ENCODE data around the gene FARSB. TPM values are rescaled to one million over a fixed set of nuclear protein-coding genes. Genes with fewer than 3 reads are reported as not detected.
"Not testable (repeated sequence)": the region's sequence is repeated elsewhere in the genome, so short reads cannot be mapped to it uniquely, and the experiment has no call there.

FARSB gene
- polyA plus RNA-seq (ENCODE audit: insufficient read length): 30.3 TPM
- long read RNA-seq, donor 1, transcript FARSB-201 (17 exons, 3,369 nt): major isoform, 8 of 8 reads
- long read RNA-seq, donor 1, partial matches to known transcripts: 0 of 8 reads
- long read RNA-seq, donor 1, other reads (novel, unspliced or antisense): 0 of 8 reads
- long read RNA-seq, donor 2, transcript FARSB-201 (17 exons, 3,369 nt): major isoform, 11 of 11 reads
- long read RNA-seq, donor 2, partial matches to known transcripts: 0 of 11 reads
- long read RNA-seq, donor 2, other reads (novel, unspliced or antisense): 0 of 11 reads
- long read RNA-seq, donor 3, transcript FARSB-201 (17 exons, 3,369 nt): major isoform, 10 of 10 reads
- long read RNA-seq, donor 3, partial matches to known transcripts: 0 of 10 reads
- long read RNA-seq, donor 3, other reads (novel, unspliced or antisense): 0 of 10 reads
- long read RNA-seq, donor 4: 0 reads
- long read RNA-seq, donor 5, transcript FARSB-201 (17 exons, 3,369 nt): major isoform, 22 of 30 reads
- long read RNA-seq, donor 5, partial matches to known transcripts: 8 of 30 reads
- long read RNA-seq, donor 5, other reads (novel, unspliced or antisense): 0 of 30 reads
- long read RNA-seq, donor 6, partial matches to known transcripts: 5 of 7 reads
- long read RNA-seq, donor 6, other reads (novel, unspliced or antisense): 0 of 7 reads
- long read RNA-seq, donor 7, transcript FARSB-201 (17 exons, 3,369 nt): major isoform, 6 of 15 reads
- long read RNA-seq, donor 7, partial matches to known transcripts: 9 of 15 reads
- long read RNA-seq, donor 7, other reads (novel, unspliced or antisense): 0 of 15 reads
- long read RNA-seq, donor 8, partial matches to known transcripts: 0 of 3 reads
- long read RNA-seq, donor 8, other reads (novel, unspliced or antisense): 0 of 3 reads

DNA sequence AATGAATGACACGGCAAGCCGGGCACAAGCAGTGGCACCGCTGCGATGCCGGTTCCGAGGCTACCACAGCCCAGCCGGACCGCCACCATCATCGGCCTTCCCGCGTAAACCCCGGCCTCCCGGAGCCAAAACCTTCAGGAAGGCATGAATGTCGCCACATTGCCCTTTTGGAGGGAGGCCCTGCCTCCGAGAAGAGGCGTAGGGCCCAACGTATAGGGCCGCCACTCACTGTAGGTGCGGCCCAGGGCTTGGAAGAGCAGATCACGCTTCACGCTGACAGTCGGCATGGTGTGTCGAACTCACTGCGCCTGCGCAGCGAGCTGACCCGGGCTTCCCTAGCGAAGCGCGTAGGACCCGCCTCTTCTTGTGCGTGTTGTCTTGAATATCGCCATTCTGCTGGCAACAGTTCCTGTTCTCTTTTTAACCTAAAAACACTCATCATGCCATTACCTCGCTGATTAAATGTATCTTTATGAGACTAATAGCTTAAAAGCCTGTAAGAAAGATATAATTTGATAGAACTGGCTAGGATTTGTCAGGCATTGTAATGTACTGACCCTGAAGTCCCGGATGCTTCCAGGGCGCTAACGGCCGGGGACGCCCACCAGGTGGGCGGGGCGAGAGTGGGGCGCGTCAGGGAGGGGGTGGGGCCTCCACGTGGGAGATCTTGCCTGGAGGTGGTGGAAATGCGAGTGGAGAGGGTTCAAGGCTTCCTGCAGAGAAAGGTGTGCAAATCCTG lies at the start of gene FARSB:
Gene FARSB (minus strand): TSS at position 306 of the 739 bp plus-strand sequence. CDS start 19 bp downstream, at position 287.
- peak; percentile 96 for DNase-seq

- no peak for DNase-seq
Observed at GRCh38 chr2:222703886-222704285, 48.0 kb upstream of the FARSB start.

- DNase-seq: no peak
Observed at GRCh38 chr2:222703091-222703490, 47.2 kb upstream of the FARSB start.

- no peak for DNase-seq
Observed at GRCh38 chr2:222701721-222702131, 45.8 kb upstream of the FARSB start.

DNA sequence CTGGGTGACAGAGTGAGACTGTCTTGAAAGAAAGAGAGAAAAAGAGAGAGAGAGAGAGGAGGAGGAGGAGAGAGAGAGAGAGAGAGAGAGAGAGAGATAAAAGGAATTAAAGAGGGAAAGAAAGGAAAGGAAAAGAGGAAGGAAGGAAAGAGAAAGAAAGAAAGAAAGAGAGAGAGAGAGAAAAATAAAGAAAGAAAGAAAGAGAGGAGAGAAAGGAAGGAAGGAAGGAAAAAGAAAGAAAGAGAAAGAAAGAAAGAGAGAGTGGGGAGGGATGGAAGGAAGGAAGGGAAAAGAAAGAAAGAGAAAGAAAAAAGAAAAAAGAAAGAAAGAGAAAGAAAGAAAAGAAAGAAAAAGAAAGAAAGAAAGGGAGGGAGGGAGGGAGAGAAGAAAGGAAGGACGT lies 45.3 kb upstream of the FARSB start:
- DNase-seq: no peak

DNA sequence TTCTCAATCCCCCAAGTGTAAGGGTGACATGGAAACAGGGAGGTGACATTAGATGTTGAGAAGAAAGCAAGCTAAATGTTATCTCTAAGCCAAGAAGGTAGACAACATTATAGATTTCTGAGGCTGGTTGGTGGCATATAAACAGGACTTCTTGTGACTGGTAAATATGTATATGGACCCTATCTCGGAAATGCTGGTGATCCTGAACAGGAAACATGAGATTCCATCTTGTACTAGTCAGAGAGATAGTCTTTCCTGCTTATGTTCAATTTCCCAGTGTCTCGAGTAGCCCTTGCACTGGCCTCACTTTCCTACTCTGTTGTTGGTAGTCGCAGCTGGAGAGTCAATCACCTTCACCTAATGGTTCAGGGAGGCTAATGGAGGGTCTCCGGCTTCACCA lies 42.4 kb upstream of the FARSB start:
- no peak for DNase-seq

DNA sequence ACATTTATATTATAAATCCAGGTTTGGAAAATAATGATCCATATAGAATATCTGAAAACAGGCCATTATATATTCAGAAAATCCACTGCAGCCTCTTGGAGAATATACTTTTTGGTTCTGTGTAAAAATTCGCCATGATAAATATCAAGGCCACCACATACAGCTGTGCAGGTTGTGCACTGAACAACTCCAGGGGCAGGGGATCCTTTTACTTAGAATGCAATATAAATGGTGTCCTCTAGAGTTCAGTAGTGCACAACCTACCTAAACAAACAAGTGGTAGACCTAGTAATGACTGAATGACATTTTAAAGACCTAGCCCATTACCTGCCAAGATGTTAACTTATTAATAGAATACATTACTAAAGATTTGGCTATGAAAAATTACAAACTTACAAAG lies 37.9 kb upstream of the FARSB start:
- no peak for DNase-seq

- DNase-seq: not testable (repeated sequence)
Observed at GRCh38 chr2:222693413-222693812, 37.5 kb upstream of the FARSB start.

GRCh38 chr2:222690564-222691200 lies 34.8 kb upstream of the FARSB start:
- DNase-seq: peak; percentile 68

DNA sequence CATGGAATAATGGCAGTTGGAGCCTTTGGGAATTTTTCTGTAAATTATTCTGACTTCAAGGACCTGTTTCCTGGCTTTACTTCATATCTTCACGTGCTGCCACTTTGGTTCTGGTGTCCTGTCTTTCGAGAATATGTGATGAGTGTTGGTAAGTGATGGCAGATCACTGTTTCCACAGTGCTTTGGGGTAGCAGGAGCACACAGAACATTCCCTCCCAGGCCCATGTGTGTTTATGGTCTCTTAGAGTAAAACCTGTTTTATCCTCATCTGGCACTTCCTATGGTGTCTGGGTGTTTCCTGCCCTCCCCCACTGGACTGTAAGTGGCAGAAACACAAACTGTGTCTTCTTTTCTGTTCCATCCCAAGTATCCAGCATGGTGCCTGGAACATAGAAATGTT lies 33.4 kb upstream of the FARSB start:
- DNase-seq: no peak

DNA sequence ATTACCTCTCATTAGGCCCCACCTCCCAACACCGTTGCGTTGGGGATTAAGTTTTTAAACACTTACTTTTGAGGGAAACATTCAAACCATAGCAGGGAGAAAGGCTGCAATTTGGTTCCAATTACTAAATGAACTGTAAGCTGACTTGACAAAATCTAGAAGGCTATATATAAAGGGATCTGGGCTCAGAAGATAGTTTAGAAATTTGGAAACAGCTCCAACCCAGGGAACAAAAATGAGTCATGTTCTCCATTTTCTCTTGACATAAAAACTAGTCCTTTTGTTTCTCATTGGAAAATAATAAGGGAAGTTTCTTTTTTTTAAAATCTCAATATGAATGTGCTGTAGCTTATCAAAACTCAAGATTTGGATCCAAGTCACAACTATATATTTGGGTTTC lies 33.0 kb upstream of the FARSB start:
- no peak for DNase-seq

DNA sequence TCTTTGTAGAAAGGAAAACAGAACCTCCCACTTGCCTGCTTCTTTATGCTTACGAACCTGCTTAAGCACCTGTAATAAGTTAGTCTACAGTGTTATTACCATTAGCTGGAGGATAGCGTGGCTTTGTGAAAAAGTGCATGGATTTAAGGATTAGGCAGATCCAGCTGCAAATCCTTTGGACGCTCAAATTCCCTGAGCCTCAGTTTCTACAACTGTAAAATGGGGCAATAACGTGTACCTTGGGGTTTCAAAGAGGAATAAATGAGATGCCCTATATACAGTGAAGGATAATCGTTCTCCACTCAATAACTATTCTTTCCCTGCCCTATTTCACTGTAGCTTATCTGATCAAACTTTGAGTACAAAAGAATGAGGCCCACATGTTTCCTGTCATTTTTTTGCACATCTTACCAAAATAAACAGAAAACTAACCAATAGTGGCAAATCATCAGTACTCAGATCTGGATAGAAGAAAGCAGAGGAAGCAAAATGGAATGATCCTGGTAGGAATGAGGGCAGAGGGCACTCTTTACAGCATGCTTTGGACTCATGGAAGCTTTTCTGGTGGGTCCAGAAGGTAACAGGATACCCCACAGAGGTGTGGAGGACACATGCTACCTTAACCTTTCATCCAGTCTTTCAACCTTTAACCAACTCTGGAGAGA lies 30.3 kb upstream of the FARSB start:
- no peak for DNase-seq

DNA sequence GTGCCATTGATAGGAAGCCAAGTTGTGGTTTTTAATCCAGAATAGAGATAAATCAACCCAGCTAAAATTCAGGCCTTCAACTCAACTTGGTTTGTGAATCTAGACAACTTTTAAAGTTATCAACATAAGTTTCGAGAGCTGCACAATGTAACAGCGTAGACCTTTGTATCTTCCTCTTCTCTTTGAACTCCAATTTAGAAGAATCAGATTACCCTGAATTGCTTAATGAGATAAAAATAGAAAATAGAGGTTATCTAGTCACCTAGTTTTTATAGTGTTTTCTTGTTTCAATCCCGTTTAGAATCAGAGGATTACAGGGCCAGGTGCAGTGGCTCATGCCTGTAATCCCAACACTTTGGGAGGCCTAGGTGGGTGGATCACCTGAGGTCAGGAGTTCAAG lies 27.9 kb upstream of the FARSB start:
- DNase-seq: no peak

DNA sequence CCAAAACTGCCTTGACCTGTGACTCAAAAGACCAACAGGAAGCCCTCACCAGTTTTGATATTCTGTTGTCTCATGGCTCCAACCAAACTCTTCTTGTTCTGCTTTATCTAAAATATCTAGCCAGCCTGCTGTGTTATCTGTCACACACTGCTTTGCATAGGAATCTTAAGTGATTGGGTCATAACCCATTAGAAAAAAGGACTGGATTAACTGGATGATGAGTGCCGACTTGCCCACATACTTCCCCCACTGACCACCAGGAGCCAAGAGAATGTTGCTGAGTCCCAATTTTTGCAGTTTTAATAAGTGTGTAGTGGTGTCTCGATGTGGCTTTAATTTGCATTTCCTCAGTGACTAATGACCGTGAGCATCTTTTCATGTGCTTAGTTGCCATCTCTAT lies 22.1 kb upstream of the FARSB start:
- no peak for DNase-seq

DNA sequence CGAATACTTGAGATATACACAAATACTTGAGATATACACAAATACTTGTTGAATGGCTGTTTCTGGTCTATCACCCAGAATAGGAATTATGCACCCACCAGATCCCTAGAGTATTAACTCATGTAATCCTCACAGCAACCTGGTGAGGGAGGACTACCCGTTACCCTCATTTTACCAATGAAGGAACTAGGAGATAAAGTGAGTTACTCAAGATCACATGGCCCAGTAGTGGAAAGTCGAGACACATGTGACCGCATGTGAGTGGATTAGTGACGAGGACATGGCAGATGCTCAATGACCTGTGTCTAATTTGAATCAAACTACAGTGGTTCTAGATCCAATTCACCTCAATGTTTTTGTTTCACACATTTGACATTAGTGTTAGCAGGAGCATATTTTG lies 18.0 kb upstream of the FARSB start:
- no peak for DNase-seq

- DNase-seq: no peak
Observed at GRCh38 chr2:222673273-222673672, 17.4 kb upstream of the FARSB start.

GRCh38 chr2:222672068-222672401 lies 16.1 kb upstream of the FARSB start:
- no peak for DNase-seq

- peak; percentile 31 for DNase-seq
Observed at GRCh38 chr2:222671259-222672067, 15.6 kb upstream of the FARSB start, which contains the start of gene MOGAT1. Gene MOGAT1, plus strand, starts transcription at chr2:222671658. Its CDS starts 128 bp downstream, at chr2:222671786.

GRCh38 chr2:222670191-222671038 lies 14.5 kb upstream of the FARSB start:
- no peak for DNase-seq
